Measurements from ENCODE around the gene RNF212B.

The RNF212B gene

GRCh38 chr14:23243066-23243465 lies 5.3 kb downstream of the RNF212B start:
- ChIA-PET CTCF (interaction anchor here (1.1 kb wide), 1 partner anchor 123 kb away, joined by 3 read pairs; no protein-coding TSS in a partner anchor), POLR2A (interaction anchor here (0.6 kb wide), 1 partner anchor 24 kb away, joined by 3 read pairs; no protein-coding TSS in a partner anchor)
- Histone ChIP-seq H3K36me3 (ENCODE audit: control insufficient read depth in 2 of 2, insufficient read depth in 1 of 2, low read length in 2 of 2) (no peaks in the 10 kb centered on the region), H3K4me3 (ENCODE audit: low read depth, low read length) (no peak overlapping the region), H3K9me3 (ENCODE audit: control insufficient read depth, insufficient read depth, low read depth, low read length) (no peaks in the 10 kb centered on the region), H3K4me1 (ENCODE audit: control insufficient read depth, insufficient read depth, low read length) (no peaks in the 10 kb centered on the region), H3K27ac (ENCODE audit: extremely low read depth, low read depth, low read length) (no peak overlapping the region)
- TF ChIP-seq, protein P1, sequence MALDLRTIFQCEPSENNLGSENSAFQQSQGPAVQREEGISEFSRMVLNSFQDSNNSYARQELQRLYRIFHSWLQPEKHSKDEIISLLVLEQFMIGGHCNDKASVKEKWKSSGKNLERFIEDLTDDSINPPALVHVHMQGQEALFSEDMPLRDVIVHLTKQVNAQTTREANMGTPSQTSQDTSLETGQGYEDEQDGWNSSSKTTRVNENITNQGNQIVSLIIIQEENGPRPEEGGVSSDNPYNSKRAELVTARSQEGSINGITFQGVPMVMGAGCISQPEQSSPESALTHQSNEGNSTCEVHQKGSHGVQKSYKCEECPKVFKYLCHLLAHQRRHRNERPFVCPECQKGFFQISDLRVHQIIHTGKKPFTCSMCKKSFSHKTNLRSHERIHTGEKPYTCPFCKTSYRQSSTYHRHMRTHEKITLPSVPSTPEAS (tag by site-specific recombination; IDR thresholded peaks at IDR 0.05), result no peak
- no peak for TF ChIP-seq EGR2 (tag by site-specific recombination; IDR thresholded peaks at IDR 0.05; ENCODE audit: low read depth)
- no peak for TF ChIP-seq ZFP3 (tag by site-specific recombination; IDR thresholded peaks at IDR 0.05; ENCODE audit: low read depth)
- no peak for TF ChIP-seq IKZF3 (tag by site-specific recombination; IDR thresholded peaks at IDR 0.05)
- TF ChIP-seq, protein P2, sequence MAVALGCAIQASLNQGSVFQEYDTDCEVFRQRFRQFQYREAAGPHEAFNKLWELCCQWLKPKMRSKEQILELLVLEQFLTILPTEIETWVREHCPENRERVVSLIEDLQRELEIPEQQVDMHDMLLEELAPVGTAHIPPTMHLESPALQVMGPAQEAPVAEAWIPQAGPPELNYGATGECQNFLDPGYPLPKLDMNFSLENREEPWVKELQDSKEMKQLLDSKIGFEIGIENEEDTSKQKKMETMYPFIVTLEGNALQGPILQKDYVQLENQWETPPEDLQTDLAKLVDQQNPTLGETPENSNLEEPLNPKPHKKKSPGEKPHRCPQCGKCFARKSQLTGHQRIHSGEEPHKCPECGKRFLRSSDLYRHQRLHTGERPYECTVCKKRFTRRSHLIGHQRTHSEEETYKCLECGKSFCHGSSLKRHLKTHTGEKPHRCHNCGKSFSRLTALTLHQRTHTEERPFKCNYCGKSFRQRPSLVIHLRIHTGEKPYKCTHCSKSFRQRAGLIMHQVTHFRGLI (tag by site-specific recombination; IDR thresholded peaks at IDR 0.05), result no peak
- TF ChIP-seq ZNF311 (tag by site-specific recombination; IDR thresholded peaks at IDR 0.05; ENCODE audit: borderline replicate concordance), result no peak
- no peak for TF ChIP-seq ZBTB1 (tag by site-specific recombination; IDR thresholded peaks at IDR 0.05)
- TF ChIP-seq ZNF248 (tag by site-specific recombination; IDR thresholded peaks at IDR 0.05), result no peak
- TF ChIP-seq ZNF121 (tag by site-specific recombination; IDR thresholded peaks at IDR 0.05), result no peak
- no peak for TF ChIP-seq ZBTB8A (tag by site-specific recombination; IDR thresholded peaks at IDR 0.05)
- no peak for TF ChIP-seq ZNF639 (tag by site-specific recombination; IDR thresholded peaks at IDR 0.05)
- TF ChIP-seq OVOL3 (tag by site-specific recombination; IDR thresholded peaks at IDR 0.05), result no peak
- TF ChIP-seq KLF17 (tag by site-specific recombination; IDR thresholded peaks at IDR 0.05), result no peak
- no peak for TF ChIP-seq ZNF302 (tag by site-specific recombination; IDR thresholded peaks at IDR 0.05; ENCODE audit: low read depth)
- TF ChIP-seq, protein P3, sequence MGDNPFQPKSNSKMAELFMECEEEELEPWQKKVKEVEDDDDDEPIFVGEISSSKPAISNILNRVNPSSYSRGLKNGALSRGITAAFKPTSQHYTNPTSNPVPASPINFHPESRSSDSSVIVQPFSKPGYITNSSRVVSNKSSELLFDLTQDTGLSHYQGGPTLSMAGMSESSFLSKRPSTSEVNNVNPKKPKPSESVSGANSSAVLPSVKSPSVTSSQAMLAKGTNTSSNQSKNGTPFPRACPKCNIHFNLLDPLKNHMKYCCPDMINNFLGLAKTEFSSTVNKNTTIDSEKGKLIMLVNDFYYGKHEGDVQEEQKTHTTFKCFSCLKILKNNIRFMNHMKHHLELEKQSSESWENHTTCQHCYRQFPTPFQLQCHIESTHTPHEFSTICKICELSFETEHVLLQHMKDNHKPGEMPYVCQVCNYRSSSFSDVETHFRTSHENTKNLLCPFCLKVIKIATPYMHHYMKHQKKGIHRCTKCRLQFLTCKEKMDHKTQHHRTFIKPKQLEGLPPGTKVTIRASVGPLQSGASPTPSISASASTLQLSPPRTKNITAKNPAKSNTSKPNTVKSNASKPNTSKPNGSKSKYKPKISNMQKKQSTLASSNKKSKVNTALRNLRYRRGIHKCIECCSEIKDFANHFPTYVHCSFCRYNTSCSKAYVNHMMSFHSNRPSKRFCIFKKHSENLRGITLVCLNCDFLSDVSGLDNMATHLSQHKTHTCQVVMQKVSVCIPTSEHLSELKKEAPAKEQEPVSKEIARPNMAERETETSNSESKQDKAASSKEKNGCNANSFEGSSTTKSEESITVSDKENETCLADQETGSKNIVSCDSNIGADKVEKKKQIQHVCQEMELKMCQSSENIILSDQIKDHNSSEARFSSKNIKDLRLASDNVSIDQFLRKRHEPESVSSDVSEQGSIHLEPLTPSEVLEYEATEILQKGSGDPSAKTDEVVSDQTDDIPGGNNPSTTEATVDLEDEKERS (tag by site-specific recombination; IDR thresholded peaks at IDR 0.05), result no peak
- TF ChIP-seq BCL6B (tag by site-specific recombination; IDR thresholded peaks at IDR 0.05), result no peak
- no peak for TF ChIP-seq MYNN (tag by site-specific recombination; IDR thresholded peaks at IDR 0.05; ENCODE audit: borderline replicate concordance)

Data from HEK293 (cell line).